GM21529 (cell line): ENCODE results near the gene TGFBR3.

Experiments used
- ATAC-seq: cut with Tn5 transposase; IDR thresholded peaks from one replicate; pipeline ENCODE4 v1.9.1; 2021; ENCODE audit not compliant: unreplicated experiment

The TGFBR3 gene

DNA sequence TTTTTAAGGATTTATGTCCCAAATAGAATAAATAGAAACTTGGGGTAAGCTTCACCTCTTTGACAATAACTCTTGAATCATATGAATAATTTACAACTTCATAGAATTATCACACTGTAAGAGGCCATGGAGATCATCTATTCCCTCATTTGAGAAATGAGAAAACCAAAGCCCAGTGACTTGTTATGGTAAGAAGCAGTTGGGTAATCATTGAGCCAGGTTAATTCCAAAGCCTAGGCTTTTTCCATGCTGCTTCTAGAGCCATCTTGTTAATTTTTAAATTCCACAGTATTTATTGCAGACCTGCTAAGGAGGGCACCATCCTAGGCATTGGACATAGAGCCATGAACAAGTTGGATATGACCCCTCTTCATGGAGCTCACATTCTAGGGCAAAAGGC, 224.8 kb downstream of the TGFBR3 start:
- ATAC-seq: no peak

GRCh38 chr1:91660708-91661107, 225.2 kb downstream of the TGFBR3 start:
- no peak for ATAC-seq

GRCh38 chr1:91655912-91656449, 230.0 kb downstream of the TGFBR3 start:
- no peak for ATAC-seq

- peak; percentile 52 for ATAC-seq
Observed at GRCh38 chr1:91653183-91653582, 232.8 kb downstream of the TGFBR3 start.

DNA sequence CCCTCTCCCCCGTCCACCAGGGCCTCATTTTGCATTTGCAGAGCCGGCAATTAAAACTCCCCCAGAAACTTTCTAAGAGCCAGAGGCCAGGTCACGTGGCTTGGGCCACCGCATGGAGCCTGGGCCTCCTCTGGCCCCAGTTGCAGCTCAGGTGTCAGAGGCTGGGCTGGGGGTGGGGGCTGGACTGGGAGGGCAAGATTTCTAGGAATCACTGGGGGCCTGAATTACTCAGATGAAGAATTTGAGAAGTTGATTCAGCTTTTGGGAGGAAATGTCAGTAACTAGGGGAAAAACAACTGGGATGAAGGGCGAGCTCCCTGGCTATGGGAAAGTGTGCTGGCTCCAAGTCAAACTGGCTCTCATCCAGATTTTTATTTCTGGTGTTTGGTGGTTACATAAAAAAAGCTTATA, 234.3 kb downstream of the TGFBR3 start:
- ATAC-seq: no peak

DNA sequence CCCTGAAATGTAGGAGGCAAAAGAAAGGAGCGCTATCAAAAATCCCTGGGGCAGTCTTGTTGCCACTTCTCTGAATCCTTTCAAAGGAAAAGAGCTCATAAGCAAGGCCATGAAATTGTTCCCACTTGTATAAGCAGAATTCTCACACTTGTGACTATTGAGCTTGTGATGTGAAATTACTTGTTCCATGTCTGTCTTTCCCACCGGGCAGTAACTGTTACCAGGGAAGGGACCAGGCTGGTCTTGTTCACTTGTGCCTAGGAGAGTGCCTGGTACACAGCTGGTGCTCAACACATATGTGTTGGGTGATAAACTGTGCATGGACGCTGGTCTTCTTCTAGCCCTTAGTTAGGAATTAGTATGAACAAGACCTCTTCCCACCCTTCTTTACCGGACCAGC, 234.7 kb downstream of the TGFBR3 start:
- no peak for ATAC-seq

- no peak for ATAC-seq
Observed at GRCh38 chr1:91650764-91651163, 235.2 kb downstream of the TGFBR3 start.

DNA sequence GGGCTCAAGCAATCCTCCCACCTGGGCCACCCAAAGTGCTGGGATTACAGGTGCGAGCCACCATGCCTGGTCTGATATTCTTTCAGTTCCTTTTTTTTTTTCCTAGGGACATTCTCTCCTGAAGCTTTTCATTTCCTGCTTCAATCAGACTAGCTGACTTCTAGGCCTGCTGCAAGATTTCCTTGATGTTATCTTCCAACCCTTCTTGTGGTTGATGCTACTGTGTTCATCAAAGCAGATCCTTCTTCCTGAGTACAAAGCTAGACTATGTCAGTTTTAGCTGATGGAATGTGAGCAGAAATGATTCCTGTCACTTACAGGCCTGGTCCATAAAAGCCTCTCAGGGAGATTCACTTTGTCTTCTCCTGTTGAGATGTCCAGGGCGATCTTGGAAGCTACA, 238.9 kb downstream of the TGFBR3 start:
- ATAC-seq: no peak

DNA sequence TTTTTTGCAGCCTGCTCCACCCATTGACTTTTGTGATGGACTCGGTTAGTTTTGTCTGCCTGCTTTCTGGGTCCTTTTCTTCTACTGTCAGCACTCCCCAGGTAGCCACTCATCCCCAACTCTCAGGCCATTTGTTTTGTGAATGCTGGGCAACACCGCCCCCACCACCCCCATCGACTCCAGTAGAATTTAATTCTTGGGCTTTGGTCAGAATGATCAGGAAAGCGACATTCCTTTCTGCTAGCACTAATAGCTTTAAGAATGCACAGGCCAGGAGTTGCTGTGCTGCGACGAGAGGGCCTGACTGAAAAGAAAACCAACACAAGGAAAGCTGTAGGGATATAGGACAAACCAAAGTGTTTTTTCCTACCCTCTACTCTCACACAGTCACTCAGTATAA, 240.9 kb downstream of the TGFBR3 start:
- ATAC-seq: no peak

- no peak for ATAC-seq
Observed at GRCh38 chr1:91643431-91643830, 242.5 kb downstream of the TGFBR3 start.

DNA sequence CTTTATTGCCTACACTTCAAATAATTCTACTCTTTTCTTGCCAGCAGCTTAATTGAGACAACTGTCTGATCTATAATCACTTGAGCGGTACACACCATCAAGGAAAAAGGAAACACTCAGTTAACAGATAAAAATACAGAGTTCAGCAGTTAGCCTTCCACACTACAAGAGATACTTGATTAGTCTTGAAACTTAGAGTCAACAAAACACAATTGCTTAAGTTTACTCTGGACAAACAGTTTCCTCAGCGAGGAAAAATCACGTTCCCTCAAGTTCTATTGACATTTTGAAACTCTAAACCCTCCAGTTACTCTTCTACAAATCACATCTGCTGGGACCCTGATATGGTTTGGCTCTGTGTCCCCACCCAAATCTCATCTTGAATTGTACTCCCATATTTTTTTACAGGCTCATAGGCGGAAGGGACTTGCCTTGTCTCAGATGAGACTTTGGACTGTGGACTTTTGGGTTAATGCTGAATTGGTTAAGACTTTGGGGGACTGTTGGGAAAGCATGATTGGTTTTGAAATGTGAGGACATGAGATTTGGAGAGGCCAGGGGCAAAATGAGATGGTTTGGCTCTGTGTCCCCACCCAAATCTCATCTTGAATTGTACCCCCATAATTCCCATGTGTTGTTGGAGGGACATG, 244.9 kb downstream of the TGFBR3 start:
- ATAC-seq: no peak

DNA sequence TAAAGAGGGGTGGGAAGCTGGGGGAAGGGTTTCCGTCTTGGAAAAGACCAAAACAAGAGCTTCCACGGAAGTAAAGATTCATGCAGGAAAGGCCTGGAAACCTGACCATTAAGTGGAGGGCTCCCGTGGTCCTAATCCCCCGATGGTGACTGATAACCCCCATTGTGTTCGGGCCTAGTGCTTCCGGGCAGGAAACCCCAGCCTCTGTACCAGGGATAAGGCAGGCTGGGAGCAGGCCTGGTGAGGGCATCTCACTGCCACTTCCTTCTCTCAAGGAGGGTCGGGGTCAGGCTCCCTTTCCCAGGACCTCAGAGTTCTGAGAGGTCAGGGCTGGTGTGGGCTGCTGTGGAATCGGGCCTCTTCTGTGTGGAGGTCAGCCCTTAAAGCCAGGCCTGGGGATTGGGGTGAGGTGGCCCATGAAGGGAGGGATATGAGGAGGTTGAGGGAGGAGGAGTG, 248.4 kb downstream of the TGFBR3 start:
- no peak for ATAC-seq

DNA sequence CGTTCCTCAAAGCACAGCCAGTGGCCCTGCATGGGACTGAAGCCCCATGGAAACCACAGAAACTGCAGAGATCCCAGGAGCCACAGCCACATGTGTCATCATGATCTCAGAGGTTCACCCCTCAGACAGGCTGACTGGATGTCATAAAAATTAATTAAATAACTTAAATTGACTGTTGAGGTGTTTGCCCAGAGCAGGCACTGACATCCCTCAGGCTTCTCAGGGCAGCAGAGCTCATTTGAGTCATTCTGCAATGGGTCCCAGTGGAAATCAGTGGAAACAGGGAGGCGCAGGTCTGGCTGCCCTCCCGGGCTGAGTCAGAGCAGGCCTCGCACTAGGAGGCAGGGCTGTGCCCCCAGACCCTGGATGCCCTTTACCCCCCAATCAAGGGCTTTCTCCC, 250.2 kb downstream of the TGFBR3 start:
- ATAC-seq: no peak

DNA sequence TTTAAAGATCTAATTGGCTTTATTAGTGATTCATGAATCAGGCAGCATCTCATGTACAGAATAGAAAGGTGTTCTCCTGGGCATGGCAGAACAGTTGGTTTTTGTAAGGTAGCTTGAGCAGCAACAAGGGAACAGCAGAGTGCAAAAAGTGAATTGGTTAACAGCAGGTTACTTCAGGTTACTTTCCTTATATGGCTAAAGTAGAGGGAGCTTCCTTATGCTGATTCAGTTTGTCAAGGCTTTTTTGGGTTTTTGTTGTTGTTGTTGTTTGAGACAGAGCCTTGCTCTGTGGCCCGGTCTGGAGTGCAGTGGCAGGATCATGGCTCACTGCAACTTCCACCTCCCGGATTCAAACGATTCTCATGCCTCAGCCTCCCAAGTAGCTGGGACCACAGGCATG, 252.5 kb downstream of the TGFBR3 start:
- no peak for ATAC-seq

DNA sequence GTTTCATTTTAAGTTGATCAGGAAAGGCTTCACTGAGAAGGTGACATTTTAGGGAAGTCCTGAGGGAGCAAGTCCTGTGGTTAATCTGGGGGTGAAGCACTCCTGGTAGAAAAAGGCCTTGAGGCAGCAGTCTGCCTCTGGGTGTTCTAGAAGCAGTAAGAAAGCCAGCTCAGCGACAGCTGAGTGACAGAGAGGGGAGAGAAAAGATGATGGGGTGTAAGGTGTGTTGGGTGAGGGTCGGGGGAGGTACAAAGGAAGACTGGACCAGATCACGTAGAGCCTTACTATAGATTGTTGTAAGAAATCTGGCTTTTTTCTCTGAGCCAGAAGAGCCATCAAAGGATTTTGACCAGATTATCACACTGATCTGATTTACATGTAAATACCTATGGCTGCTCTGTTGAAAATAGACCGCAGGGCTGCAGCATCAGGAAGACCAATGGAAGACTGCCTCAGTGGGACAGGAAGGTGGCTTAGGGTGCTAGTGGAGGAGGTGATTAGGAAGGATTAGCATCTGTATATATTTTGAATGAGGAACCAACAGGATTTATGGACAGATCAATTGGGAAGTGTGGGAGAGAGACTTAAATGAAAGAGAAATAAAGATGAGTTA, 254.1 kb downstream of the TGFBR3 start:
- no peak for ATAC-seq

GRCh38 chr1:91630803-91631202, 255.1 kb downstream of the TGFBR3 start:
- ATAC-seq: no peak
